ENCODE results near the gene MTCL1. TPM values are rescaled to one million over a fixed set of nuclear protein-coding genes. Genes with fewer than 3 reads are reported as not detected.
A peak's percentile ranks its signal among the peaks of the same experiment; 100 is the strongest.

Gene MTCL1
- total and polyA plus RNA-seq, 11 donors: 4.7 to 17.7 (median 9.5) TPM

GRCh38 chr18:8839281-8839680 is 133.9 kb downstream of the MTCL1 start:
- H3K9me3 ChIP-seq: peaks cover 0 to 22% (median 4%) of the 10 kb centered on the region in 12 donors
- H3K4me1 ChIP-seq: peaks cover 0 to 18% (median 5%) of the 10 kb centered on the region in 12 donors
- ATAC-seq (peak; percentile 59 to 78 (median 72)), DNase-seq (peak in 4 of 5 donors; percentile 34 to 65 (median 50))
- no peaks in the 10 kb centered on the region for H3K36me3 ChIP-seq
- H3K4me3 ChIP-seq: no peak overlapping the region
- TF ChIP-seq CTCF (IDR thresholded peaks at IDR 0.05): no peak
- no peak for TF ChIP-seq POLR2A (IDR thresholded peaks at IDR 0.05)
- H3K27me3 ChIP-seq: no peaks in the 10 kb centered on the region
- WGBS, 4 donors: 18 to 45% (median 28%) methylated on average over 3 of the region's 3 CpGs
- H3K27ac ChIP-seq: peak overlapping the region in 1 of 12 donors; percentile 25
- intact Hi-C loops (cut with DNase I): no loop called here

- Histone ChIP-seq H3K27me3 (peaks cover 0 to 5% (median 0%) of the 10 kb centered on the region in 9 donors), H3K27ac (no peak overlapping the region), H3K36me3 (no peaks in the 10 kb centered on the region), H3K9me3 (peaks cover 0 to 13% (median 4%) of the 10 kb centered on the region in 12 donors), H3K4me3 (no peak overlapping the region), H3K4me1 (peaks cover 0 to 11% (median 0%) of the 10 kb centered on the region in 12 donors)
- 79 to 88% (median 84%) methylated on average over 4 of the region's 4 CpGs for WGBS, 4 donors
- no peak for ATAC-seq
- TF ChIP-seq POLR2A (IDR thresholded peaks at IDR 0.05) (no peak), CTCF (IDR thresholded peaks at IDR 0.05) (no peak)
- intact Hi-C loops (cut with DNase I): loop anchor here in 1 of 10 donors (10.0 kb wide), 1 partner anchor 117 kb away; no protein-coding TSS in a partner anchor
- no peak for DNase-seq
Observed at GRCh38 chr18:8841781-8842485, 136.6 kb downstream of the MTCL1 start.

GRCh38 chr18:8842506-8842905 is 137.2 kb downstream of the MTCL1 start:
- peaks cover 0 to 5% (median 0%) of the 10 kb centered on the region in 9 donors for H3K27me3 ChIP-seq
- no peaks in the 10 kb centered on the region for H3K36me3 ChIP-seq
- TF ChIP-seq POLR2A (IDR thresholded peaks at IDR 0.05): no peak
- no peak for TF ChIP-seq CTCF (IDR thresholded peaks at IDR 0.05)
- H3K4me3 ChIP-seq: no peak overlapping the region
- WGBS, 4 donors: 85 to 92% (median 90%) methylated on average over 5 of the region's 5 CpGs
- no peak for DNase-seq
- ATAC-seq: no peak
- intact Hi-C loops (cut with DNase I): loop anchor here in 1 of 10 donors (10.0 kb wide), 1 partner anchor 118 kb away; no protein-coding TSS in a partner anchor
- H3K9me3 ChIP-seq: peaks cover 0 to 8% (median 0%) of the 10 kb centered on the region in 12 donors
- H3K4me1 ChIP-seq: peaks cover 0 to 14% (median 5%) of the 10 kb centered on the region in 12 donors
- H3K27ac ChIP-seq: no peak overlapping the region

GRCh38 chr18:8843005-8843404 is 137.6 kb downstream of the MTCL1 start:
- Histone ChIP-seq H3K4me1 (peaks cover 0 to 19% (median 8%) of the 10 kb centered on the region in 12 donors), H3K9me3 (peaks cover 0 to 3% (median 0%) of the 10 kb centered on the region in 12 donors), H3K27me3 (peaks cover 0 to 5% (median 0%) of the 10 kb centered on the region in 9 donors), H3K4me3 (no peak overlapping the region), H3K27ac (no peak overlapping the region), H3K36me3 (no peaks in the 10 kb centered on the region)
- DNase-seq (no peak), ATAC-seq (no peak)
- 25 to 60% (median 47%) methylated on average over 1 of the region's 1 CpG for WGBS, 4 donors
- no peak for TF ChIP-seq CTCF (IDR thresholded peaks at IDR 0.05)
- TF ChIP-seq POLR2A (IDR thresholded peaks at IDR 0.05): no peak
- intact Hi-C loops (cut with DNase I): loop anchor here in 1 of 10 donors (10.0 kb wide), 1 partner anchor 118 kb away; no protein-coding TSS in a partner anchor

All from heart left ventricle (tissue), 16 donors.